GM18870 (cell line): ENCODE results near the gene FMNL3.

Experiments used
- ATAC-seq: cut with Tn5 transposase; IDR thresholded peaks from one replicate; pipeline ENCODE4 v1.9.1; 2021; ENCODE audit warnings: moderate library complexity; ENCODE audit not compliant: unreplicated experiment

Gene FMNL3

DNA sequence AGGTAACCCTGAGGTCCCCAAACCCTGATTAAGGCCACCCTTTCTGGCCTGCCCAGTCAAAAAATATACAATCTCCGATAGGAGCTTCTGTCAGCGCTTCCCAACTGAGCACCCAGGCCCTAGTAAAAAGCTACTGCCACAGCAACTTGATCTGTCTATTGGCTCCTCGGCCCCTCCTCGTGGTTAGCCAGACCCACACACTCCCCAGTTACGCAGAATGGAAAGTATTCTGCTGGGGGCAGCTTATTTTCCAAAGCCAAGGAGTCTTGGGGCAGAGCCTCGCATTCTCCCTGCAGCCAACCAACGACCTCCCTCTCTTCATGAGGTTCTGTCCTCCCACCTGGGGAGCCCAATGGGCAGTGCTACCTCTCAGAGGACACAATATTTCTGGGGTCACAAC lies 32.1 kb downstream of the FMNL3 start:
- ATAC-seq, result no peak

DNA sequence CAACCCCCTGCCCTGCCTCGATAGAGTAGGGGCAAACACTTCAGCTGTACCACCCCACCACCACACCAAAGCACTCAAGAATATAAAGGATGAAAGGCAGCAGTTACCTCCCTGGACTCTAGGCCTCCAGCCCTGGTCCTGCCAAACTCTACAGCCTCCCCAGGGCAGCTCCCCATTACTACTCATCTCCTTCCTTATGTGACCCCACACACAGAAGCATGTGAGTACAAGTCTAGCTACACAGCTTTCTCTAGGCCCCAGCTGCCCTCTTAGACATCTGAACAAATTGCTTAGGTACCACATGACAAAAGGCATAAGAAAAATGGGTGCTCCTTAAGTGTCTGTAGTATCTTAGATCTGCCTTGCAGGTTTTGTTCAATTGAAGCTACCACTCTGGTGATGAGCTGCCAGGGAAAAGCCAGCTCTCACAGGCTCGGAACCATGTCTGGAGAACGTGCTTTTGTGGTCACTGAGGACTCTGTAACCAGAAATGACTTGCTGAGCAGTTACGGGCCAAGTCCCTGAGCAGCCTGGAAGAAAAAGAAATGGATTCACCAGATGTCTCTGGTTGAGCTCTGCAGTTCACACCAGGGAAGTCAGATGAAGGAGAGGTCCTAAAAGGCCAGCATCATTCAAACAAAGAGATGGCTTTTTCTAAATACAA lies 32.8 kb downstream of the FMNL3 start:
- no peak for ATAC-seq

DNA sequence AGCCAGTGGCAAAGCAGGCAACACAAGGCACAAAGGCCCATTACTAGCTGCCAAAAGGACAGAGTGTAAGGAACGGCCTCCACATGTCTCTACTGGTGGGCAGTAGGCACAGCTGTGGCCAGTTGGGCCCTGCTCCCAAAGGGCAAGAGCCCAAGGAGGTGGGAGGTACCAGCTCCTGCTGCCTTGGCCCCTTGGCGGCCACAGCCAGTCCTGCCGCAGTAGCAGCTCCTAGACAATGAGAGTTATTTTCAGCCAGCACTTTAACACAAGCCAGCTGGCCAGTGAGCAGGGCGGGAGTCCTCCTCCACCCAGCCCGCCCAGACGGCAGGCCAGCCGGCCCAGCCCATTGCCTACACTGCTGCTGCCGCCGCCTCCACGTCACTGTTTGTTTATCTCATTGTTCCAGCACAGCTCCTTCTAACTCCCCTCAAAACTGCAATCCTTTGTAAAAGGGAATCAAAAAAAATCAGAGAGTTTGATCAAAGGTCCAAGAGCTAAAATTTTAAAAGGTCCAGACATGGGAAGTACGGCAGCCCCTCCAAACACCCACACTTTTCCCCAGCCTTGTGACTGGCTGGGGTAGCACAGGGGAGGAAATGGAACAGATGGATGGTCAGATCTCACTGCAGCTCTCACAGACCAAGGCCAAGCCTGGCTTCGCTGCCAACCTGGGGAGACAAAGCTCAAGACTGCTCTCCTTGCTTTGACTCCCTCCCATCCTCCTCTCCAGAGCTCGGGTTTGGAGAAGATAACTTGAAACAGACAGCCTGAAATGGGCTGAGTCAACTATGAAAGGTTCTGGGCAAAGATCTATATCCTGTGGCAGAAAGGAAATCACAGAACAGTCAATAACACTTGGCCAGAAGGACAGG lies 33.5 kb downstream of the FMNL3 start:
- no peak for ATAC-seq

GRCh38 chr12:49672301-49673217 lies 34.6 kb downstream of the FMNL3 start:
- ATAC-seq, result no peak

- no peak for ATAC-seq
These were observed 36.0 kb downstream of the FMNL3 start for GRCh38 chr12:49671031-49671765.

DNA sequence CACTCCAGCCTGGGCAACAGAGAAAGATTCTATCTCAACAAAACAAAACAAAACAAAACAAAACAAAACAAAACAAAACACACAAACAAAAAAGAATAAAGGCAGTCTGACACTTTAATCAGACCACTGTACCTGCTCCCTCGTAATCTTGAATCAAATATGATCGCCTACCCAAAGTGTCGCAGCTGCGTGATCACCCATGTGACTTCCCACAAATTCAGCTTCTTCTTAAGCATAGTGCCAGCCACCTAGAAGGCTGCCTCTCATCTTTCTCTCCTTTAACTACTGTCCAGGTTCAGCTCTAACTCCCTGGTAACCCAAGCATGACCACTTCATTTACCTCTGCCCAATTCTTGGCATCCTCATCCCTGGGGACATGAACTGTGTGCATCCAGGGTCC lies 37.4 kb downstream of the FMNL3 start:
- no peak for ATAC-seq

- ATAC-seq, result no peak
These were observed 39.7 kb downstream of the FMNL3 start for GRCh38 chr12:49667325-49668090.

DNA sequence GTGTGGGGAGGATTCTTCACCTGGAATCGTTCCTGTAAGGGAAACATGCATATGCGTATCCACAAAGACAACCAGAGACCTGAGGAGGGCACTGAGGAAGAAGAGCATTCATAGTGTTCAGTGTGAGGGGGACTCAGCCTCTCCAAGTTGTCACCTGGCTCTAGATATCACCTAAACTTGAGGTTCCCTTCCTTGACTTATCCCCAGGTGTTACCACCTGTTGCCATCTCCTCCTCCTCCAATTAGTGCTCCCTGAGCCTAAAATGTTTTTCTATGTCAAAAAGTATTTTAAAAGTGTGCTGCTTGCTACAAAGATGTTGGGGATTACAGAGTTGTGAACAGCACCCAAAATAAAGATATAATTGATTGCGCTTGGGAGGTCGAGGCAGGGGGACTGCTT lies 41.0 kb downstream of the FMNL3 start:
- ATAC-seq, result no peak

DNA sequence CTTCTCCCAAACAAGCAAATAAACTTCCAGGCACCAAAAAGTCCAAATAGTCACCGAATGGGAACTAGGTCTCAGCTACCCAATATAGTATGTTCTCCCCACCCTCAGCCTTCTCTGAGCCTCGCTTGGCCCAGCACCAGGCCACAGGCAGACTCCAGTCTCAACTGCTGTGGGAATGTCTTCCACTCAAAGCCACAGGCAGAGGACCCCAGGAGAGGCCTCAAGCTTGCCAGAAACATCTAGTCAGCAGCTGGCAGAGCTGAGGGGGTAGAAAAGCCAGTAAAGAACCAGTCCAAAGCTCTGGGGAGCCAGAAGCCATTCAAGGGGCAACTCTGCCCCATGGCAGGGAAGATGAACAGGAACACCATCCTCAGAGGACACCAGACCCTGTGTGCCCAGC lies 41.8 kb downstream of the FMNL3 start:
- ATAC-seq, result no peak

GRCh38 chr12:49664591-49665239 lies 42.5 kb downstream of the FMNL3 start:
- ATAC-seq, result peak; percentile 56

- ATAC-seq, result no peak
These were observed 43.0 kb downstream of the FMNL3 start for GRCh38 chr12:49664167-49664566.

DNA sequence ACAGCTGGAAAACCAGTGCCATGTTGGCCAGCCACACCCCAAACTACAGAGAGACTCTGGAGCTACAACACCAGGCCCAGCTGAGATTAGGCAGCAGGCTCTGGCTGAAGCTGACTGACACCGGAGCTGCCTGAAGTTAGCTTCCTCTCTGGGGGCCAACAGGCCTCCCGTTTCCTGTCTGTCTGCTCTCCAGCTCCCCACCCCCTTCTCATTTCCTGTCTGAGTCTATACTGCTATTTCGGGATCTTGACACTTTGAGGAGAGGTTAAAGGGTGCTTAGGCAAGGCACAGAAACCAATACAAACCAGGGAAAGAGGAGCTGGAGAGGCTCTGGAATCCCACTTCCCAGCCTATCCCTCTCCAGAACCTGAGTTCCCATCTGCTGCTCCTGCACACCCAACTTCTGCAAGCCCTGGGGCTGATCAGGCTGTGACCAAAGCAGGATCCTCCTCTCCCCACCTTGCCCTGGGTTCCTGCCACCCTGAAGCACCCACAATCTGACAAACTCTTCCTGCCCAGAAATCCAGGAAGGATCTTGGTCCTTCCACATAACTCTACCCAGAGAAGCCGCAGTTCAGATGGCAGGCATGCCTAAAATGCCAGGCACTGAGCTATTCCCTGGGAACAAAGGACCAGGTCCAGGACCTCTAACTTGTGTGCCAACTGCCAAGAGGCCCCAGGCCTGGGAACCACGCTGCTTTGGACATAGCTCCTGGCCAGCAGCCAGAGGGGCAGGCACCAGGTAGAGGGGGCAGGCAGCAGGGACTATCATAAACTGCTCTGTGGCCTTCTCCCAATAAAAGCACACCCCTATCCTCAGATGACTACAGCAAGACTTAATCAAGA lies 44.0 kb downstream of the FMNL3 start:
- ATAC-seq, result no peak

GRCh38 chr12:49661746-49662145 lies 45.5 kb downstream of the FMNL3 start:
- no peak for ATAC-seq

GRCh38 chr12:49661191-49661590 lies 46.0 kb downstream of the FMNL3 start:
- ATAC-seq, result no peak

DNA sequence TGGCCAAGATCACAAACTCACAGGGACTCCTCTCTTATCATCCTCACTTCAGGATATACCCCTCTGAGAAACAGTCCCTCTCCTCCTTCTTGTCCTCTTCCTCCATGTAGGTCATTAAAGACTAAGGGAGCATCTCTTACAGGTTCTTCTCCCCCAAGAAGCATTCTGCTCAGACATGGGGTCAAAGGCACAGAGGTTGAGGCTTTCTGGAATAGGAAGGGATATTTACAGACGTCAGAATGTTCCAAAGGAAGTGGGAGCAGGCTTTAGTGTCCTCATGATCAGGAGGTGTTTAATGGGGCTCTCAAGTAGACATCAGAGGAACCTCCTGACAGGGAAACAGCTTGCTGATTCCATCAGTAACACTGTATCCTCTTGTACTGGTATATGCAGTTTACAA lies 47.5 kb downstream of the FMNL3 start:
- ATAC-seq, result no peak

- no peak for ATAC-seq
These were observed 48.9 kb downstream of the FMNL3 start for GRCh38 chr12:49658276-49658675.

- no peak for ATAC-seq
These were observed 51.5 kb downstream of the FMNL3 start for GRCh38 chr12:49655595-49656236.

DNA sequence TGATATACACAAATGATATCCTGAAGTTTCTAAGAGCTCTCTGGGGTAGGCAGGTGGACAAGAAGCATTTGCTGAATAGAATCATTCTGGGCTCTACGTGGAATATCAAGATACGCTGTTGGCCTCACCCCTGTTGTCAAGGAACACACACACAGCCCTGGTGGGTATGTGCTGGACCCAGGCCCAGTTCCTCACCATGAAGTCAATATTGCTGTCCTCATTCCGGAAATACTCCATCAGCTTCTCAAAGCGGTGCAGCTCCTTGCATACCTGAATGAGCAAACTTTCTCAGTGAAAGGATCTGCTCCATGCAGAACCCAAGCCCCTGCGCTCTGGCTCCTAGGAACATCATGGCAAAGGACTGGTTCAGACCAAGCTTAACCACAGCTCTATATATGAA lies 52.5 kb downstream of the FMNL3 start:
- ATAC-seq, result no peak
